HEK293 (cell line): Measurements from ENCODE around the gene SIGLEC15.

ENCODE experiments used
- SP2 ChIP-seq: fragments of 450-650 bp; formaldehyde crosslinking; IDR thresholded peaks from 2 replicates; pipeline ENCODE4 v1.5.1; 2016; ENCODE audit warnings: missing biosample characterization, missing genetic modification characterization
- ZNF311 ChIP-seq: fragments of 450-650 bp; formaldehyde crosslinking; IDR thresholded peaks from 2 replicates; pipeline ENCODE4 v1.5.1; 2017; ENCODE audit warnings: missing biosample characterization, missing genetic modification characterization, borderline replicate concordance
- ZNF664 ChIP-seq: fragments of 450-650 bp; formaldehyde crosslinking; IDR thresholded peaks from 2 replicates; pipeline ENCODE4 v1.5.1; 2016; ENCODE audit warnings: missing biosample characterization, missing genetic modification characterization
- TF ChIP-seq, protein P1 (sequence below): fragments of 450-650 bp; formaldehyde crosslinking; IDR thresholded peaks from 2 replicates; pipeline ENCODE4 v1.5.1; 2016; ENCODE audit warnings: missing biosample characterization, missing genetic modification characterization
- TF ChIP-seq, protein P2 (sequence below): fragments of 450-650 bp; formaldehyde crosslinking; IDR thresholded peaks from 2 replicates; pipeline ENCODE4 v1.5.1; 2016; ENCODE audit warnings: missing biosample characterization, missing genetic modification characterization

DNA sequence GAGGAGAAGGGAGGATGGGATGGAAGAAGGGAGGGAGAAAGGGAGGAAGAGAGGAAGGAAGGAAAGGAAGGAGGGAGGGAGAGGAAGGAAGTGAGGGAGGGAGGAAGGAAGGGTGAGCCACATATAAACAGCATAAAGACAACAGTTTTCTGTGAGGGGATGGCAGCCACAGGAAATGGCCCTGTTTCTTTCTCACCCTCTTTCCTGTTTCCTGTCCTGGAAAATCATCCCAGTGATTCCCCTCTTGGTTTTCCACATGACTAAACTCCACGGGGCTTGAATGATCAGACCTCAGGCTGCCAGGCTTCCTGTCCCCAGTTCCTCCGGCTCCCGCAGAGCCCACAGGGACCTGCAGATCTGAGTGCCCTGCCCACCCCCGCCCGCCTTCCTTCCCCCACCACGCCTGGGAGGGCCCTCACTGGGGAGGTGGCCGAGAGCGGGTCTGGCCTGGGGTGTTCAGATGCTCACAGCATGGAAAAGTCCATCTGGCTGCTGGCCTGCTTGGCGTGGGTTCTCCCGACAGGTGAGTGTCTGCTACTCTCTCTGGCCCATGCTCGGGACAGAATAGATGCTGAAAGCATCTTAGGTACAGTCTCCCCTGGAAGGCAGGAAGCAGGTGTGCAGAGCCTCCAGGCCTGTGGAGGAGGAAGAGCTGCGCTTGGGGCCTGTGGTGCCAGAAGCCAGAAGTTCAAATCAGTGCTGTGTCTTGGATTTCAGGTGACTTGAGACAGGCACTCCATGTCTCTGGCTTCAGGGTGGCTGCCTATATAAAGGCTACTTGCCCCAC, at the start of gene SIGLEC15:
- TF ChIP-seq, protein P1, sequence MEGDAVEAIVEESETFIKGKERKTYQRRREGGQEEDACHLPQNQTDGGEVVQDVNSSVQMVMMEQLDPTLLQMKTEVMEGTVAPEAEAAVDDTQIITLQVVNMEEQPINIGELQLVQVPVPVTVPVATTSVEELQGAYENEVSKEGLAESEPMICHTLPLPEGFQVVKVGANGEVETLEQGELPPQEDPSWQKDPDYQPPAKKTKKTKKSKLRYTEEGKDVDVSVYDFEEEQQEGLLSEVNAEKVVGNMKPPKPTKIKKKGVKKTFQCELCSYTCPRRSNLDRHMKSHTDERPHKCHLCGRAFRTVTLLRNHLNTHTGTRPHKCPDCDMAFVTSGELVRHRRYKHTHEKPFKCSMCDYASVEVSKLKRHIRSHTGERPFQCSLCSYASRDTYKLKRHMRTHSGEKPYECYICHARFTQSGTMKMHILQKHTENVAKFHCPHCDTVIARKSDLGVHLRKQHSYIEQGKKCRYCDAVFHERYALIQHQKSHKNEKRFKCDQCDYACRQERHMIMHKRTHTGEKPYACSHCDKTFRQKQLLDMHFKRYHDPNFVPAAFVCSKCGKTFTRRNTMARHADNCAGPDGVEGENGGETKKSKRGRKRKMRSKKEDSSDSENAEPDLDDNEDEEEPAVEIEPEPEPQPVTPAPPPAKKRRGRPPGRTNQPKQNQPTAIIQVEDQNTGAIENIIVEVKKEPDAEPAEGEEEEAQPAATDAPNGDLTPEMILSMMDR (tag by site-specific recombination), result no peak
- TF ChIP-seq, protein P2, sequence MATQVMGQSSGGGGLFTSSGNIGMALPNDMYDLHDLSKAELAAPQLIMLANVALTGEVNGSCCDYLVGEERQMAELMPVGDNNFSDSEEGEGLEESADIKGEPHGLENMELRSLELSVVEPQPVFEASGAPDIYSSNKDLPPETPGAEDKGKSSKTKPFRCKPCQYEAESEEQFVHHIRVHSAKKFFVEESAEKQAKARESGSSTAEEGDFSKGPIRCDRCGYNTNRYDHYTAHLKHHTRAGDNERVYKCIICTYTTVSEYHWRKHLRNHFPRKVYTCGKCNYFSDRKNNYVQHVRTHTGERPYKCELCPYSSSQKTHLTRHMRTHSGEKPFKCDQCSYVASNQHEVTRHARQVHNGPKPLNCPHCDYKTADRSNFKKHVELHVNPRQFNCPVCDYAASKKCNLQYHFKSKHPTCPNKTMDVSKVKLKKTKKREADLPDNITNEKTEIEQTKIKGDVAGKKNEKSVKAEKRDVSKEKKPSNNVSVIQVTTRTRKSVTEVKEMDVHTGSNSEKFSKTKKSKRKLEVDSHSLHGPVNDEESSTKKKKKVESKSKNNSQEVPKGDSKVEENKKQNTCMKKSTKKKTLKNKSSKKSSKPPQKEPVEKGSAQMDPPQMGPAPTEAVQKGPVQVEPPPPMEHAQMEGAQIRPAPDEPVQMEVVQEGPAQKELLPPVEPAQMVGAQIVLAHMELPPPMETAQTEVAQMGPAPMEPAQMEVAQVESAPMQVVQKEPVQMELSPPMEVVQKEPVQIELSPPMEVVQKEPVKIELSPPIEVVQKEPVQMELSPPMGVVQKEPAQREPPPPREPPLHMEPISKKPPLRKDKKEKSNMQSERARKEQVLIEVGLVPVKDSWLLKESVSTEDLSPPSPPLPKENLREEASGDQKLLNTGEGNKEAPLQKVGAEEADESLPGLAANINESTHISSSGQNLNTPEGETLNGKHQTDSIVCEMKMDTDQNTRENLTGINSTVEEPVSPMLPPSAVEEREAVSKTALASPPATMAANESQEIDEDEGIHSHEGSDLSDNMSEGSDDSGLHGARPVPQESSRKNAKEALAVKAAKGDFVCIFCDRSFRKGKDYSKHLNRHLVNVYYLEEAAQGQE (tag by site-specific recombination), result no peak
- TF ChIP-seq ZNF664 (tag by site-specific recombination) (no peak), SP2 (tag by site-specific recombination) (no peak), ZNF311 (no peak)
